Activated gamma-delta T cell treated with anti-CD3 and anti-CD28 coated beads, Interleukin-2, amount 50 U/mL, for 16 hours (primary cell): ENCODE data around the gene XIRP2.

Experiments used
- DNase-seq: peaks from one replicate; pipeline ENCODE4 v3.0.0-alpha.2; 2020; ENCODE audit warnings: low read depth

XIRP2 gene

GRCh38 chr2:167293943-167294775 lies 405.9 kb downstream of the XIRP2 start:
- no peak for DNase-seq

GRCh38 chr2:167294776-167295140 lies 406.5 kb downstream of the XIRP2 start:
- DNase-seq: no peak

- DNase-seq: no peak
These were observed 409.0 kb downstream of the XIRP2 start for GRCh38 chr2:167297292-167297691.

- DNase-seq: no peak
These were observed 409.7 kb downstream of the XIRP2 start for GRCh38 chr2:167298017-167298416.
